Choroid plexus epithelial cell (primary cell): ENCODE results near the gene PHACTR2.

Source experiments
- DNase-seq: peaks from one replicate; pipeline ENCODE4 v3.0.0-alpha.2; 2010; ENCODE audit warnings: low read depth
- H3K4me3 ChIP-seq: 2 replicates; pipeline ENCODE4 v1.5.1; 2011; ENCODE audit warnings: low read depth, mild to moderate bottlenecking, control low read depth, low read length, moderate library complexity
- TF ChIP-seq, protein P1 (sequence below): conservative IDR thresholded peaks from 2 replicates; pipeline ENCODE4 v1.5.1; 2011; ENCODE audit warnings: low read depth, mild to moderate bottlenecking, control low read depth, inconsistent platforms, low read length, moderate library complexity

Gene PHACTR2

GRCh38 chr6:143746202-143747119 lies 68.7 kb downstream of the PHACTR2 start:
- TF ChIP-seq, protein P1, sequence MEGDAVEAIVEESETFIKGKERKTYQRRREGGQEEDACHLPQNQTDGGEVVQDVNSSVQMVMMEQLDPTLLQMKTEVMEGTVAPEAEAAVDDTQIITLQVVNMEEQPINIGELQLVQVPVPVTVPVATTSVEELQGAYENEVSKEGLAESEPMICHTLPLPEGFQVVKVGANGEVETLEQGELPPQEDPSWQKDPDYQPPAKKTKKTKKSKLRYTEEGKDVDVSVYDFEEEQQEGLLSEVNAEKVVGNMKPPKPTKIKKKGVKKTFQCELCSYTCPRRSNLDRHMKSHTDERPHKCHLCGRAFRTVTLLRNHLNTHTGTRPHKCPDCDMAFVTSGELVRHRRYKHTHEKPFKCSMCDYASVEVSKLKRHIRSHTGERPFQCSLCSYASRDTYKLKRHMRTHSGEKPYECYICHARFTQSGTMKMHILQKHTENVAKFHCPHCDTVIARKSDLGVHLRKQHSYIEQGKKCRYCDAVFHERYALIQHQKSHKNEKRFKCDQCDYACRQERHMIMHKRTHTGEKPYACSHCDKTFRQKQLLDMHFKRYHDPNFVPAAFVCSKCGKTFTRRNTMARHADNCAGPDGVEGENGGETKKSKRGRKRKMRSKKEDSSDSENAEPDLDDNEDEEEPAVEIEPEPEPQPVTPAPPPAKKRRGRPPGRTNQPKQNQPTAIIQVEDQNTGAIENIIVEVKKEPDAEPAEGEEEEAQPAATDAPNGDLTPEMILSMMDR = no peak
- H3K4me3 ChIP-seq = no peak overlapping the region
- DNase-seq = no peak

DNA sequence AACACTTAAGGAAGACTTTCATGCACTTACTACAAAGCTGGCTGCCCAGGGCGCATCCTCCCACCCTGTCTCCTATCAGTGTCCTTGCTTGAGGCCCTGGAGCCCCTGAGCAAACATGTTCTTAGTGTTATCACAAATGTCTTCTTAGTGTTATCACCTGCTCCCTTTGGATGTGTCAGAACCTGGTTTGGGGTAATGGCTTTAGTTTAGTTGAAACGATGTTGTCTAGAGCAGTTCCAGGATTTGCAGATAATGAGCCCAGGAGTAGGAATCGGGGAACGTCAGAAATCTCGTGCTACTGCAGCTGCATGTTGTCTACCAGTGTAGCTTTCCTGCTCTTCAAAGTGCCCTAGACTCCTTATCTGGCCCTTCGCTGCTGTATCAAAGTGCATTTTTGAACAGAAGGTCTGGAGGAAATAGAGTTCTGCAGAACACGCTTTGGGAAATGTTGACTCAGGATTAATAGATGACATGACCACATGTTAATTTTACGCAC lies 69.6 kb downstream of the PHACTR2 start:
- TF ChIP-seq, protein P1 = no peak
- no peak for DNase-seq
- H3K4me3 ChIP-seq = no peak overlapping the region

DNA sequence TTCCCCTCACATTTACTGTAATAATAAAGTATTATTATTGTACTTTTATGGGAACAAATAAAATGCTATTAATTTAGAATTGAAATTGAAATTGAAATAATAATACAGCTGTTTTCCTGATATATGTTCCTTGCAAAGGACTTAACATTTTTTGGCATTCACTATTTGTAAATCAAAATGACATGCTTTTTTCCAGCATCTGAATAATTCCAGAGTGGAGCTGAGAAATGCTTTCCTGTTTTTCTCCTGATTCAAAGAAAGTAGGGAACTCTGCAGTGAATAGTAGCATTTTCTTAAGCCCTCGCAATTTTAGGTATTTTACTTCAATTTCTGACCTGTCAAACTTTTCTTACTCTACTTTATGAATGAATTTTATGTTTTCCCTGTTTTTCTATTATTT lies 72.1 kb downstream of the PHACTR2 start:
- TF ChIP-seq, protein P1 = no peak
- H3K4me3 ChIP-seq = no peak overlapping the region
- DNase-seq = no peak

GRCh38 chr6:143750877-143751276 lies 73.1 kb downstream of the PHACTR2 start:
- no peak for DNase-seq
- TF ChIP-seq, protein P1 = no peak
- H3K4me3 ChIP-seq = no peak overlapping the region

DNA sequence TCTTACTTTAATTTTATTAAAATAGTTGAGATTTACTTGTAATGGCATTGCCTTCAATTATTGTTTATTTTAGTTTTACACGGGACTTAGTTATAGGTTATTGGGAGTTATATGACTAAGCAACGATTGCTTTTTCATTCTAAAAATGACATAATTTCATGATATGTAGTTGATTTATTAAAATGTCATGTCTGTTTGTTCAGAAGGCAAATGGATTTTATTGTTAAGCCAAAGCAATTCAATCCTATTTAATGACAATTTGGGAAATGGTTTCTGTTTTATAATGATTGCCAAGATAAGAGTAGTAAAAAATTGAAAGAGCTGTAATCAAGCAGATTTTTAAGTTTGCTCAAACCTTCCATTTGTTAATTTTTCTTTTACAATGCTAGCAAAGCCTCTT lies 74.7 kb downstream of the PHACTR2 start:
- TF ChIP-seq, protein P1 = no peak
- no peak for DNase-seq

DNA sequence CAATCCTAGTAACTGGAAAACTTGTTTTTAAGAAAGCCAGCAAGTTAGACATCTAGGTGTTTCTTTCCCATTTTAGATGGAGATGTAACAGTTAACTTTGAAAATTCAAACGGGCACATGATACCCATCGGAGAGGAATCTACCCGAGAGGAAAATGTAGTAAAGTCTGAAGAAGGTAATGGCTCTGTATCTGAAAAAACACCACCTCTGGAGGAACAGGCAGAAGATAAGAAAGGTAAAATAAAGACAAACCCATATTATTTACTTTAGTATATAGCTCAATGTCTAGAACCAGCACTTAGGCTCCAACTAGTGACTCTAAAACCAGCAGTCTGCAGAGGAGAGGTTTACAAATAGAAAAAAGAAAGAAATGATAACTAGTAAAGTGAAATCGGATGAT lies 75.9 kb downstream of the PHACTR2 start:
- no peak for DNase-seq
- H3K4me3 ChIP-seq = no peak overlapping the region
- TF ChIP-seq, protein P1 = no peak

More for the DNA sequence above, 74.7 kb downstream of the PHACTR2 start:
- no peak overlapping the region for H3K4me3 ChIP-seq
